ENCODE measurements around the gene PLK3. TPM values are rescaled to one million over a fixed set of nuclear protein-coding genes. Genes with fewer than 3 reads are reported as not detected.
A peak's percentile ranks its signal among the peaks of the same experiment; 100 is the strongest.

The PLK3 gene
- total and polyA plus RNA-seq, 9 of the 15 experiments (the other 6 are each of a cell fraction or from before 2014, with no cell fraction given) = 0.52 to 22.7 (median 11.0) TPM

- TF ChIP-seq SNAPC5 (CRISPR knock-in tag; IDR thresholded peaks at IDR 0.05) = no peak
- TF ChIP-seq ETV5 (CRISPR knock-in tag; IDR thresholded peaks at IDR 0.05; ENCODE audit: low read depth) = no peak
- no peak for TF ChIP-seq SIN3B (IDR thresholded peaks at IDR 0.05; ENCODE audit: low read depth)
- no peak for TF ChIP-seq POLR3A (IDR thresholded peaks at IDR 0.05; ENCODE audit: borderline replicate concordance, extremely low read depth, insufficient read depth, insufficient read length)
- no peak for TF ChIP-seq ZNF324 (CRISPR knock-in tag; IDR thresholded peaks at IDR 0.05)
- TF ChIP-seq PHB (CRISPR knock-in tag; IDR thresholded peaks at IDR 0.05) = no peak
- TF ChIP-seq HBP1 (CRISPR knock-in tag; IDR thresholded peaks at IDR 0.05) = peak; percentile 24; the same call in 1 of the 2 replicates
- TF ChIP-seq SRSF1 (IDR thresholded peaks at IDR 0.05; ENCODE audit: low read depth, low read length) = no peak
- no peak for TF ChIP-seq C11orf30 (IDR thresholded peaks at IDR 0.05; ENCODE audit: low read depth)
- TF ChIP-seq SIN3A (IDR thresholded peaks at IDR 0.05; ENCODE audit: borderline replicate concordance in 2 of 2, control insufficient read depth in 1 of 2, low read depth in 2 of 2, low read length in 2 of 2) = no peak
- TF ChIP-seq KHSRP (IDR thresholded peaks at IDR 0.05) = no peak
- TF ChIP-seq THAP7 (CRISPR knock-in tag; IDR thresholded peaks at IDR 0.05) = no peak
- 0 out of 2 replicates have a peak, but pooled peaks have one; percentile 28 for TF ChIP-seq THRAP3 (IDR thresholded peaks at IDR 0.05; ENCODE audit: borderline replicate concordance)
- TF ChIP-seq HDAC8 (tag; IDR thresholded peaks at IDR 0.05) = no peak
- no peak for TF ChIP-seq CBFB (CRISPR knock-in tag; IDR thresholded peaks at IDR 0.05)
- TF ChIP-seq ZKSCAN1 (IDR thresholded peaks at IDR 0.05; ENCODE audit: low read depth, low read length) = no peak
- no peak for TF ChIP-seq ZFP1 (CRISPR knock-in tag; IDR thresholded peaks at IDR 0.05)
- TF ChIP-seq TCFL5 (CRISPR knock-in tag; conservative IDR thresholded peaks at IDR 0.05) = no peak
- no peak for TF ChIP-seq ZNF23 (CRISPR knock-in tag; IDR thresholded peaks at IDR 0.05)
- TF ChIP-seq HDAC2 (IDR thresholded peaks at IDR 0.05) = peak; percentile 33; the same call in 1 of the 2 replicates
- no peak for TF ChIP-seq FOXJ3 (CRISPR knock-in tag; IDR thresholded peaks at IDR 0.05)
- no peak for TF ChIP-seq STAT5A (IDR thresholded peaks at IDR 0.05; ENCODE audit: borderline replicate concordance, low read length)
- TF ChIP-seq KLF6 (CRISPR knock-in tag; IDR thresholded peaks at IDR 0.05; ENCODE audit: borderline replicate concordance) = no peak
- no peak for TF ChIP-seq HMBOX1 (IDR thresholded peaks at IDR 0.05)
- TF ChIP-seq MBD1 (CRISPR knock-in tag; IDR thresholded peaks at IDR 0.05) = no peak
Observed at GRCh38 chr1:44801491-44802305, 1.5 kb downstream of the PLK3 start (continued).
